ENCODE measurements around the gene ACTR10.
"Not testable (repeated sequence)": the region's sequence is repeated elsewhere in the genome, so short reads cannot be mapped to it uniquely, and the experiment has no call there.

The ACTR10 gene

DNA sequence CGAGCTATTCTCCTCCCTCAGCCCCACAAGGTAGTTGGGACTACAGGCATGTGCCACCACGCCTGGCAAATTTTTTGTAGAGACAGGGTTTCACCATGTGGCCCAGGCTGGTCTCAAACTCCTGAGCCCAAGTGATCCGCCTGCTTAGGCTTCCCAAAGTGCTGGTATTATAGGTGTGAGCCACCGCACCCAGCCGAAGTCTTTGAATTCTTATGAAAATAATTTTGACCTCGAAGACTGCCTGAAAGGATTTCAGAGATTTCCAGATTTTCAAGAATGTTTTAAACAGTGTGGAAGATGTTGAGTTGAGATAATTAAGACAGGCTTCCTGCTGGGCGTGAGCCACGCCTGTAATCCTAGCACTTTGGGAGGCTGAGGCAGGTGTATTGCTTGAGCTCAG is 49.7 kb downstream of the ACTR10 start:
- H3K27ac ChIP-seq = no peak overlapping the region
- TF ChIP-seq, protein P1, sequence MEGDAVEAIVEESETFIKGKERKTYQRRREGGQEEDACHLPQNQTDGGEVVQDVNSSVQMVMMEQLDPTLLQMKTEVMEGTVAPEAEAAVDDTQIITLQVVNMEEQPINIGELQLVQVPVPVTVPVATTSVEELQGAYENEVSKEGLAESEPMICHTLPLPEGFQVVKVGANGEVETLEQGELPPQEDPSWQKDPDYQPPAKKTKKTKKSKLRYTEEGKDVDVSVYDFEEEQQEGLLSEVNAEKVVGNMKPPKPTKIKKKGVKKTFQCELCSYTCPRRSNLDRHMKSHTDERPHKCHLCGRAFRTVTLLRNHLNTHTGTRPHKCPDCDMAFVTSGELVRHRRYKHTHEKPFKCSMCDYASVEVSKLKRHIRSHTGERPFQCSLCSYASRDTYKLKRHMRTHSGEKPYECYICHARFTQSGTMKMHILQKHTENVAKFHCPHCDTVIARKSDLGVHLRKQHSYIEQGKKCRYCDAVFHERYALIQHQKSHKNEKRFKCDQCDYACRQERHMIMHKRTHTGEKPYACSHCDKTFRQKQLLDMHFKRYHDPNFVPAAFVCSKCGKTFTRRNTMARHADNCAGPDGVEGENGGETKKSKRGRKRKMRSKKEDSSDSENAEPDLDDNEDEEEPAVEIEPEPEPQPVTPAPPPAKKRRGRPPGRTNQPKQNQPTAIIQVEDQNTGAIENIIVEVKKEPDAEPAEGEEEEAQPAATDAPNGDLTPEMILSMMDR (conservative IDR thresholded peaks at IDR 0.05) = no peak

DNA sequence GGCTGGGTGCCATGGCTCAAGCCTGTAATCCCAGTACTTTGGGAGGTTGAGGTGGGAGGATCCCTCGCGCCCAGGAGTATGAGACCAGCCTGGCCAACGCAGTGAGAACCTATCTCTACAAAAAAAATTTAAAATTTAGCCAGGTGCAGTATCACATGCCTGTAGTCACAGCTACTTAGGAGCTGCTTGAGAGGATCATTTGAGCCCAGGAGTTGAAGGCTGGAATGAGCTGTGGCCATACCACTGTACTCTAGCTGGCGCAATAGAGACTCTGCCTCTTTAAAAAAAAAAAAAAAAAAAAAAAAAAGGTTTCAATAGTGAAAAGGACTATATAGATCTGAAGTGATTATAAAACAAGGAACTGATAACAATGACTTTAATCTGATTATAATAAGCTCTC is 58.2 kb downstream of the ACTR10 start:
- TF ChIP-seq, protein P1 (conservative IDR thresholded peaks at IDR 0.05) = 0 out of 2 replicates have a peak, but pooled peaks have one; percentile 5
- no peak overlapping the region for H3K27ac ChIP-seq

DNA sequence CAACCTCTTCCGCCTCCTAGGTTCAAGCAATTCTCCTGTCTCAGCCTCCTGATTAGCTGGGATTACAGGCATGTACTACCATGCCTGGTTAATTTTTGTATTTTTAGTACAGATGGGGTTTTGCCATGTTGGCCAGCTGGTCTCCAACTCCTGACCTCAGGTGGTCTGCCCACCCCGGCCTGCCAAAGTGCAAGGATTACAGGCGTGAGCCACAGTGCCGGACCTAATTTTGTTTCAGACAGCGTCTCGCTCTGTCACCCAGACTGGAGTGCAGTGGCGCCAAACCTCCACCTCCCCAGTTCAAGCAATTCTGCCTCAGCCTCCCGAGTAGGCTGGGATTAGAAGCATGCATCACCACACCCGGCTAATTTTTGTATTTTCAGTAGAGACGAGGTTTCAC is 62.1 kb downstream of the ACTR10 start:
- not testable (repeated sequence) for H3K27ac ChIP-seq

DNA sequence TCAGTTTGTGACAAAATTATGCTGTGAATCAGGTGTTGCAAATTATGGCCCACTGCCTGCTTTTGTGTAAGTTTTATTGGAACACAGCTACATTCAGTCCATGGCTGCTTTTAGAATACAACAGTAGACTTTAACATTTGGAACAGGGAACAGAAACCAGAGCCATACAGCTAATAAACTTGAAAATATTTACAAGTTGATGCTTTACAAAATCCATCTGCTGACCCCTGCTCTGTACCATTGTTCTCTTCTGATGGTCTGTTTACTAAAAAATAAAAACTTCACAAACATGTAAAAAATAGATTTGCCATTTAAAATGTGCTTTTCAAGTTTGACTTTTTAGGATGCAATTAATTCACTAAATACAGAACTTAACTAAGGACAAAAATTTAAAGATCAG is 65.5 kb downstream of the ACTR10 start:
- TF ChIP-seq, protein P1 (conservative IDR thresholded peaks at IDR 0.05) = no peak
- H3K27ac ChIP-seq = no peak overlapping the region

DNA sequence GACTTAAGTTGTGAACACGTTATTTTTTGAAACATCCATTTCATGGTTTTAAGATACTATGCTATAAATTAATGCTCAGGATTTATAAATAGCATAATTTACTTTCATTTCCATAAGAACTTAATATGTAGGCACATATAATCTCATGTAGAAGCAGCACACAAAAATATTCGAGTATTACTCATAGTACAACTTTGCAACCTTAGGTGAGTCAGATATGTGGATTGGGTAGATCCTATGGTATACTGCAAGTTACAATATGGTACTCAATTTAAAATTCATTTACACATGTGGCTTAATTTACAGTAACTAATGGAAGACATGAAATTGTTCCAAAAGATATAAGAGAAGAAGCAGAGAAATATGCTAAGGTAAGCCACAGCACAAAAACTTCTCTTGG is 70.7 kb downstream of the ACTR10 start:
- no peak overlapping the region for H3K27ac ChIP-seq
- TF ChIP-seq, protein P1 (conservative IDR thresholded peaks at IDR 0.05) = no peak

DNA sequence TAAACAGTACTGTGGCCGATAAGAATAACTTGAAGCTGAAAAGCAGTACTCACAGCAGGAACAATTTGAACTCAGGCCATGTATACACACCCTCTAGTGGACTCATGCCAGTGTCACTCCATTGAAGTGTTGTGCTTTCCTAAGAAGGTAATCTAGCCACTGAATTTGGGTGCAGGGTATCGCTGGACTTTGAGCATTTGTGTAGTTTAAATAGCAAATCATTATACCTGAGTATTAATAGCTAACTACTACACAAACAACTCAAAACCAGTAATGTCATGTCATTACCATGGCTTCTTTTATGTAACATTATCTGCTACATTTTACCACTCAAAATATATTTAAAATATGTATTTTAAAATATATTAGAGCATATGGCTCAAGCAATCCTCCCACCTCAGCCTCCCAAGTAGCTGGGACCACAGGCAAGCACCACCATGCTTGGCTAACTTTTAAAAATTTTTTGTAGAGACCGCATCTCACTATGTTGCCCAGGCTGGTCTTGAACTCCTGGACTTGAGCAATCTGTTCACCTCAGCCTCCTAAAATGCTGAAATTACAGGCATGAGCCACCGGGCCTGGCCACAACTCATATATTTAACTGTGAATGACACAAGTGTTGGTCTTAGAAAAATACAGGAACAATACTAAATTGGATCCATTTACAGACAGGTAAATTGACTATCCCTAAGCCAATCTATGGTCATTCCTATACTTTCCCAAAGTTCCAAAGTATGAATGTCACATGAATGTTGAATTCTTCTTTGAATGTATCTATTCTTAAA is 72.8 kb downstream of the ACTR10 start:
- TF ChIP-seq, protein P1 (conservative IDR thresholded peaks at IDR 0.05) = peak; percentile 24; the same call in 1 of the 2 replicates
- no peak overlapping the region for H3K27ac ChIP-seq

DNA sequence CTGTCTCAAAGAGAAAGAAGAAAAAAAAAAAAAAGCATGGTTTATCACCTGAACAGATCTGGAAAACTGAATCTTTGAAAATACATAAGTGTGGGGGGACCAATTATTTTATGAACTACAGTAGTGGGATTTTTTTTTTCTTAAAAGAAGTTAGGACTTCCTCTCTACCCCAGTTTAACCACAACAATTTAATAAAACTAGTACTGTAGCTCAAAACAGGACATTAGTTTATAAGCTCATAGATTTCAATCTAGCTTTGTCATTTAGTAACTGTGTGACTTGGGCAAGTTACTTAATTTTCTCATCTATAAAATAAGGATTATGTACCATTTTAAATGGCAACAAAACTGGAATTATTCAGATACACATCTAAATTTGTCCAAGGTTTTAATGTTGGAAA is 74.9 kb downstream of the ACTR10 start:
- TF ChIP-seq, protein P1 (conservative IDR thresholded peaks at IDR 0.05) = no peak
- H3K27ac ChIP-seq = no peak overlapping the region

DNA sequence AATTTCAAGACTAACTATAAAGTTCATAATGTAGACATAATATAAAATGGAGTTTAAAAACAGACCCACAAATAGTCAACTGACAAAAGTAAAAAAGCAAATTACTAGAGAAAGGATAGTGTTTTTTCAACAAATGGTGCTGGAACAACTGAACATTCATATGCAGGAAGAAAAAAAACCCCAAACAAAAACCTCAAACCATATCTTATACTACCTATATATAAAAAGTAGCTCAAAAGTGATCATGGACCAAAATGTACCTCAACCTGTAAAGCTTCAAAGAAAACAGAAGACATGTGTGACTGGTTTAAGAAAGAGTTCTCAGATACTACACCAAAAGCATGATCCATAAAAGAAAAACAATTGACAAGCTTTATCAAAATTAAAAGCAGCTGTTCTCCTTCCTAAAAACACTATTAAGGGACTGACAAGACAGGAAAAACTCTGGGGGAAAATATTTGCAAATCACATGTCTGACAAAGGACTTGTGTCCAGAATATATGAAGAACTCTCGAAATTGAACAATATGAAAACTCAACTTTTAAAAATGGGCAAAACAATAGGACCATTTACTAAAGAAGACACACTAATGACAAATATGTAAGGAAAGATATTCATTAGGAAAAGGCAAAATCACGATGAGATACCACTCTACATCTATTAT is 75.7 kb downstream of the ACTR10 start:
- no peak overlapping the region for H3K27ac ChIP-seq
- TF ChIP-seq, protein P1 (conservative IDR thresholded peaks at IDR 0.05) = no peak

Measured in VCaP (cell line).